ENCODE results near the gene COL17A1. TPM values are rescaled to one million over a fixed set of nuclear protein-coding genes. Genes with fewer than 3 reads are reported as not detected.
A peak's percentile ranks its signal among the peaks of the same experiment; 100 is the strongest.

Gene COL17A1
- 0.43 TPM for total RNA-seq
- long read RNA-seq = 0 reads

DNA sequence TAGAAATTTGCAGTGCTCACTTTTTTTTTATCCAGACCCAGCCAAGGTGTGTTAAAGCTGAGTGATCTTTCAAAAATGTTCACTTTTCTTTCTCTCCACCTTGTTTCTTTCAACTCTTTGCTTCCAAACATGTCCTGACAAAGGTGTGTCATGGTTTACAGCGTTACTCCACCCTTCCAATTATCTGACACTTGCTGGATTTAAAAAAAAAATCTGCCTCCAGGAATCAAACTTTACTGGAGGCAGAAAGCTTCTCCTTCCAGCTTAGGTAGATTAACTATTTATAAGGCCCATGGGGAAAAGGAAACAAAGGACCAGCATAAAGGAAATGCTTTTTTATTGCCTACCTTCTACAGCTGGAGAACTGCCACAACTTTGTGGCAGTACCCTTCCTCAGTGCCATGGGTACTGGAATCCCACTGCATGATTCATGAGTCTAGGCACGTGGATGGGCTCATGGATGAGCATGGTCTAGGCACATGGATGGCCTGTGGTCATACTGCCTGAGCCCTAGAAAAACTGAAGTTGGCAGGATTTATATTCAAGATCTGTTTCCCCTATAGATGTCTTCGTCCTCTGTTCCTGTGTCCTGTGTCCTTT is at the start of gene COL17A1:
Gene COL17A1 (minus strand): TSS at position 80 of the 600 bp plus-strand sequence. CDS start 5,207 bp downstream, outside the sequence.
- DNase-seq (ENCODE audit: missing footprints) (no peak), ATAC-seq (no peak)
- intact Hi-C loops (cut with DNase I) = no loop called here

DNA sequence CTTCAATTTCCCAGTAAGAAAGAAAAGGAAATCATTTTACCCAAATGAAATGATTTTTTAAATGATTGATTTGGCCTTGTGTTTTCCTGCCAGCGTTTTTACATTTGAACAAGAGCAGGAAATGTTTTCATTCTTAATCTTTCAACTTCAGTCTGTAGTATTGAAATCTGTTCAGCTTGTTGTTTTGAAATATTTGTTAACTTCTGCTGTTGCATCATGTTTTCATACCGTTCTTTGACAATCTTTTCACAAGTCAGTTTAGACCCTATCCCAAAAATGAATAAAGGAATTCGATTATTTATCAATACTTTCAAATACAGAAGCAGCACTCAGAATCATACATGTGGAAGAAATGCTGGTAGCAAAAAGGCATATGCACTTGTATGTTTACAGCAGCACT is 44.4 kb upstream of the COL17A1 start:
- ATAC-seq (no peak), DNase-seq (ENCODE audit: missing footprints) (no peak)
- intact Hi-C loops (cut with DNase I) = no loop called here

DNA sequence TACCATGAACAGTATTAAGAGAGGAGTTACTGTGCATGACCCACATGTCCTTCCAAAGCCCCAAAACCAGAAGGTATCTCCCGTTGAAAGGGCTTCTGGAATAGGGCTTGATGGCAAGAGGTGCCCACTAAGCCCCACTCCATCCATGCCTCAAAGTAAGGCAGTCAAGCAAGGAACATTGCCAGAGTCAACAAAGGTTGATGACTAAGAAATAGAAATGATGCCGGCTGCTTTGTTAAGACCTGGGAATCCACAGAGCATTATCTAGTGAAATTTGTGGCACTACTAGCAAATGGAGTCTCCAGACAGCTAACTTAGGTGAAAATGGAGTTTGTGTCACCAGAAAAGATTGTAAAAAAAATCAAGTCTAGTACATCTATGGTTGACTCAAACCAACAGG is 42.5 kb upstream of the COL17A1 start:
- DNase-seq (ENCODE audit: missing footprints) = no peak
- intact Hi-C loops (cut with DNase I) = loop anchor here (10.0 kb wide), 1 partner anchor 127 kb away; the partner anchor contains the start of gene GSTO1
- ATAC-seq = no peak

DNA sequence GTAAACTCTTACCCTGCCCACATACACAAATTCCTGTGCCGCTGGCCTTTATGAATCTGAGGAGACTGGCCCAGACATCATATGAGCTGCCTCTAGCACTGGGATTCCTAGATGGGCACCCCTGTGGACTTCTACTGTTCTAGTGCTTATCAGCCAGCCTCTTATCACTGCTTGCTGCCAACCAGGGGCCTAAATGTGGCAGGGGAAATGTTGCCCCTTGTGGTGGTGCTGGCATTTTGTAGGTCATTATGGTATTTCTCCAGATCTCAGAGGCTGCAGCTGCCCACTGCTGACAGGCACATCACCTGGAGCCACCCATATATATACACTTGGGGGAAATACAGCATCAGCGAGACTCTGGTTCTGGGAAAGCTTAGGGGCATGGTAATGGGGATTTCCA is 41.7 kb upstream of the COL17A1 start:
- DNase-seq (ENCODE audit: missing footprints) = no peak
- intact Hi-C loops (cut with DNase I) = loop anchor here (10.0 kb wide), 1 partner anchor 127 kb away; the partner anchor contains the start of gene GSTO1
- ATAC-seq = no peak

DNA sequence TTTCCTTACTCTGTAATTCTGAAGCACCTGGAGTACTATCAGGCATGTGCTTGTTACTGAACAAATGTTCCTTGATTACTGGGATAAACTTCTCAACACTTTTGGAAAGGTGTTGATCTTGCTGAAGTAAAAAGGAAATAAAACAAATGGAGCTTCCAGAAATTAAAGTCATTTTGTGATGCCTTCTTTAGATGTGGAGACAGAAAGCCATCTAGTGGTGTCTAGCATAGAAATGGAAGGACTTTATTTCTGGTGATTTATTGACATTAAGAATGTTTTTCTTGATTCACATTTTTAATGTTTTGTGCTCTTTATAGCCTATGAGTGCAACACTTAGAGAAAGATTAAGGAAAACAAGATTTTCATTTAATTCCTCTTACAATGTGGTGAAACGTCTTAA is 37.7 kb upstream of the COL17A1 start:
- DNase-seq (ENCODE audit: missing footprints) = no peak
- ATAC-seq = no peak
- intact Hi-C loops (cut with DNase I) = loop anchor here (5.0 to 10.0 kb wide), 6 partner anchors 46 to 206 kb away; partner anchors contain the start of genes GSTO1, SLK and STN1

DNA sequence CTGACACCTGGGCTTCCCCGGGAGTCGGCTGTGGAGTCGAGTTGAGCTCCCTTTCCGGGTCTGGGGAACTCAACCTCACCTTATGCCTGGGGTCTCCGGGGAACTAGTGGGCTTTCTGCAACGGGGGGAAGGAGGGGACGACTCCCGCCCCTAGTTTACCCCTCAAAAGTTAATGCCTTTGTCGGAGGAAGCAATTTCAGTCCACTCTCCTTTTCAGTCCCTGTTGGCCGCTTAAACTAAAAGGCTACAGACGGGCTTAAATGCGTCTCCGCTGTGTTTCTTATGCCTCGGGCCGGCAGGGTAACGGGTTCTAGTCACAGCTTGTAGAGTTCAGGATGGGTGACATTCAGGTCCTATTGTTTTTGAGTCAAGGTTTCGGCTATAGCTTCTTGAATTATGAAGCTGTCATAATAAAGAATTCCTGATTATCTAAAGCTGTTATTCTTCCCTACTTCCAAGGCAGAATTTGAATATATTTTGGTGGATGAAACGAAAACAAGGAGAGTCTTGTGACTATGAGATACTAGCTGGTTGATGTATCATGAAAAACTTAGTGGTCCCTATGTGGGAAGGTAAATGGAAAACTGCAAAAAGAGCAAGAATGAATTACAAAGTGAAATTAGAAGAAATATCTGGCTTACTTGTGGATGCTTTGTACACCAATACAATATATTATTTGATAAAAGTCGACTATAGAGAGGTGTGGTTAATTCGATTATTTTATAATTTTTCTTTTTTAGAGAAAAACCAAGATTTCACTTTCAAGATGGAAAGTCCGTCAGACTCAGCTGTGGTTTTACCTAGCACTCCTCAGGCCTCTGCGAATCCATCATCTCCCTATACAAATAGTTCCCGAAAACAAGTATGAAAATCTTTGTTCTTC is 36.8 kb upstream of the COL17A1 start:
- intact Hi-C loops (cut with DNase I) = loop anchor here (5.0 to 10.0 kb wide), 6 partner anchors 45 to 205 kb away; partner anchors contain the start of genes GSTO1, SLK and STN1
- ATAC-seq (no peak), DNase-seq (ENCODE audit: missing footprints) (peak; percentile 63)

DNA sequence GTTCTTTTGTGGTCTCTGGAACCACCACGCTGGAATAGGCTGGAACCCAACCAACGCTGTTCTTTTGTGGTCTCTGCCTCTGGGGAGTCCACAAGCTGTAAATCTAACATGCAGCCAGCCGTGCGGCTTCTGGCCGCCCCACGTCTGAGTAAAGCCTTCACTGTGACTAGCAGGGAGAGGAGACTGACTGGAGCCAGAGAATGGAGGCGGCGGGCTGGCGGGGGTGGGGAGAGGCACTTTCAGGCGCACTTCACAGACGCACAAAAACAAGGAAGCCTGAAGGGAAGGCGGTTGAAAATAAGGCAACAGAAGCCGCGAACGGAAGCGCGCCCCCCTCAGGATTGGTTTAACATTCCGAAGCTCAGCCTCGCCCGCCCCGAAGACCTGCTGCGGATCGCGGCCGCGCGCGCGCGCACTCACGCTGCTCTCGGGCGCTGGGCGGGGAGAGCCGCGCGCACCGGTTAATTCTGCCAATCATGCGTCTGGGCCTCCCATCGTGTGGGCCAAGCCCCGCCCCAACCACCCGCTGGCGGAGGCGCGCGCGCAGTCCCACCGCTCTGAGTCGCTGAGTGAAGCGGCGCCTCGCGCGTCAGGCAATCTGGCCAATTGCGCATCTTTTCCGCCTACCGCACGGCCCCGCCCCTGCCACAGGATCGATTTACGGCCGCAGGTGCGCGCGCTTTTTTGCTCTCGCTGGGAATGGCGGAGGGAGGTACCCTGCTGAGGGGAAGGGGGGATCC is 36.0 kb upstream of the COL17A1 start, which contains the start of gene SFR1:
Gene SFR1 (plus strand): TSS at position 687 of the 740 bp plus-strand sequence. CDS start 13 bp downstream, at position 700.
- ATAC-seq (peak; percentile 97), DNase-seq (ENCODE audit: missing footprints) (peak; percentile 99)
- intact Hi-C loops (cut with DNase I) = loop anchor here (2.0 to 10.0 kb wide), 7 partner anchors 44 to 233 kb away; partner anchors contain the start of genes GSTO1, SLK and STN1

DNA sequence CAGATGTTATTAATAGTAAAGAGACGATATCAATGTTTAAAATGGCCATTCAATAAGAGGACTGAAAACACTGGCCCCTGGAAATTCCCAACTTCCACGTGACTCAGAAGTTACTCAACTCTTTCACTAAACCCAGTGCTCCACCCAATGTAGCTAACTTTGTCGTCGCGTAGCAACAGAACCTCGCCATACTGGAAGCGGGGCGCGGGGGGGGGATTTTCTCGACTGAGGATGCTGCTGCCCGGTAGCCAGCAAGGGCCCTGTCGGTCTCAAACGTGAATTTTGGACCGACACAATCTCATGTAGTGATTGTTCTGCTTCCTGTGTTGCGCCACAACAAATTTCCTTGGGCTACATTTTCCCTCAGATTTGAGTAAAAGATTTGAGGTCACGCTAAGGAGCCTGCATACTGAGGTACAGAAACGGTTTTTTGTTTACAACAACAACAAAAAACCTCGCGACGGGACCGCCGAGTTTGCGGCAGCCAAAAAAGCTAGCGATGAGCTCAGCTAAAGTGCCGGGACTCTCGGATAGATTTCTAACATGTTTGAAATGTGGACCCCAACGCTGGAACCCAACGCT is 35.3 kb upstream of the COL17A1 start:
- ATAC-seq = peak; percentile 77
- intact Hi-C loops (cut with DNase I) = loop anchor here (2.0 to 10.0 kb wide), 7 partner anchors 44 to 232 kb away; partner anchors contain the start of genes GSTO1, SLK and STN1
- DNase-seq (ENCODE audit: missing footprints) = peak; percentile 94

DNA sequence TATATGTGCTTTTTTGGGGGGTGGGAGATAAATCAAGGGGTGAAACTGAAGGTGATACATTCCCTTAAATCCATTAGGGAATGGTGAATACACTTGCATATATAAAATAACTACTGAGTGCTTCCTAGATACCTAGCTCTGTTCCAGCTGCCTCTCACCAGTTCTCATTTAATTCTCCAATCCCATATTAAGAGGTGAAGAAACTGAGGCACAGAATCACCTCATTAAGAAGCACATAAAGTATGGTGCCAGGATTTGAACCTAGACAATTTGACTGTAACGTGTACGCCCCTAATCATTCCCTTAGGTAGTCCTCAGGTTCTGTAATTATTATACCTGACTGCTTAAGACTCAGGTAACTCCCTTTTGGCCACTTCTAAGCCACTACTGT is 34.8 kb upstream of the COL17A1 start:
- ATAC-seq (no peak), DNase-seq (ENCODE audit: missing footprints) (no peak)
- intact Hi-C loops (cut with DNase I) = loop anchor here (2.0 to 10.0 kb wide), 7 partner anchors 43 to 232 kb away; partner anchors contain the start of genes GSTO1, SLK and STN1

DNA sequence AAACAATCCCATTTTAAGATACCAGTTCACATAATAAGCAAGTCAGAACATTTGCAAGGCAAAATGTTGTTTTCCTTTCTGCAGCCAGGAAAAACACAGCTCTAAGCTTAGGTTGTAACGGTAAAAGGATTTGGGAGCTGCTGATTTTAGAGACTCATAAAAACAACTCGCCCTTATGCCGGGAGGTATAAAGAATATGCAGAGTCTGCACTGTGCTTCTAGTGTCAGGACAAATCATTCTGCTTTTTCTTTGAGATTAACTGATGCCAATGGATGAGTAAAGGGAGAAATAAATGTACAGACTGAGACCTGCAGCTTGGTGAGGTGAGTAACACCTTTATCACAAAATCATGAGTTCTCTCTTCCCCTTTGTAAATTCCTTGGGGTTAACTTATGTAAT is 34.3 kb upstream of the COL17A1 start:
- DNase-seq (ENCODE audit: missing footprints) = no peak
- intact Hi-C loops (cut with DNase I) = loop anchor here (2.0 to 10.0 kb wide), 7 partner anchors 43 to 231 kb away; partner anchors contain the start of genes GSTO1, SLK and STN1
- no peak for ATAC-seq

DNA sequence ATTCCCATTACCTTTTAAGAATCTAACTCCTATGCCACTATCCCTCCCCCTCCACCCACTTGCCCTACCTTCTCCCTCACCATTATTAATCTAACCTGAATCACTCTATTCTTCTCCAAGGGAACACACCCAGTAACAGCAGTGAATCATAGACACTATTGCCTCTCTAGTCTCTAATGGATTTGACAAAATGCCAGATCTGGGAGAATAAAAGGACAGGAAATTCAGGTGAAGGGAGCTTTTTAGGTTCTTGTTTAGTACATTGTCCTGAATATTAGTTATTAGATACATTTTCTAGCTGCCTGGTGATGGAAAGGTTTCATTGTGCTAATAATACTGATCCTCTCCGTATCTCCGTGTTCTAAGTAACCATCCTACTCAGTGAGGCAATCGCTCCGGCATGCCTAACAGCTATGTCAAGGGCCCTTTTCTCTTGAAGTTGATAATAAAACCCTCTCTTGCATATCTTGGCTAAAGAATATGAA is 32.2 kb upstream of the COL17A1 start:
- intact Hi-C loops (cut with DNase I) = no loop called here
- DNase-seq (ENCODE audit: missing footprints) (no peak), ATAC-seq (no peak)

DNA sequence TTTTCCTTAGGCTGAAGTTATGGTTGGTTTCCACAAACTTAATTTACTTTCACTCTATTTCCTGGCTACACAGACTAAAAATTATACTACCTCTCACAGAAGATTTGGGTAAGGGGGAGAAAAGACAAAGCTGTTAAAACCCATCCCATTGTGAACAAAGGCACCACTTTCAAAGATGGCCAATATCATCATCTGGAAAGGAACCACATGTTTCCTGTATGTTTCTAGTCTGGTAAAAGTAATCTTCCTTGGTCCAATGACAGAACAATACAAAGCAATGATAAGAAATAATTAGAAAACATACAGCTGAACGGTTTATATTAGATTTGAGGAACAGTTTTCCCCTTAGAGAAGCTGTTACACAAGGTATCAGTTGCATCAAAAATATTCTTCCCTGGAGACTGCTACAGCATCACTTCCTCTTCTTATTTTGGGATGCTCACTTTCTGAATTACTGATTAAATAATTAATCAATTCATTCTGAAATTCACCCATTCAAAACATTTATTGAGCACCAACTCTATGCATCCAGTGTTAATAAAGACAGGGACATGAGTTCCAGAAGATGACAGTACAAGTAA is 27.8 kb upstream of the COL17A1 start:
- no peak for DNase-seq (ENCODE audit: missing footprints)

DNA sequence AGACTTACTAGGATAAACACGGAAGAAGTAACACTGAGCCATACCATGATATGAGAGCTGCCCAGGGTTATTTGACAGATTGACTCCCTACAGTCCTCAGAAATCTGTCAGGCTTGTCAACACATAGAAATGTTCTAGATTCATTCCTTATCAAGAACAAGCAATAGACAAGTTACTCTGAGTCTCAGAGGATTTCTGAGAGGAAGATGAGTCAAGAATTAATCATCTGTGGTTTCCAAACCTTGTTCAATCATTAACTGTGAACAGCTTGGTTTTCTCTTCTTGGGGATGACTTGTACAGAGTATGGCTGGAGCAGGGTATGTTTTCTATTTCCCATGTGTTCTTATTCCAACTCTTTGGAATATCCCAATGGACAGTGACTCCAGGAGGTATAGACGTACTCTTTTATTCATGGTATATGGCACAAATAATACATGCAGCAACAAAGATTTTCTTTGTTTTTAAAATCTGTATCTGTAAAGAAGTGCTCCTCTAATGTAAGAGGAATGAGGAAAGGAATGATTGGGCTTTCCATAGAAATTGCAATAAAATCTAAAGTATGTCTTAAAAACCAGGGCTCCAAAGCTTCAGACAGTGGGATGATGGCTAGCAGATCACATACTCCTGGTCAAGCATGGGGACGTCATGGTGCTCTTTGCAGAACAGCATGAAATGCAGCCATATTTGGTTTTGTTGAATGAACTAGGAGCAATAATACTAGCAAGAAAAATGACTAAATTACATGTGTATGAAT is 24.4 kb upstream of the COL17A1 start:
- no peak for DNase-seq (ENCODE audit: missing footprints)
- intact Hi-C loops (cut with DNase I) = no loop called here
- ATAC-seq = no peak

More for the DNA sequence above, 27.8 kb upstream of the COL17A1 start:
- intact Hi-C loops (cut with DNase I) = no loop called here
- no peak for ATAC-seq

DNA sequence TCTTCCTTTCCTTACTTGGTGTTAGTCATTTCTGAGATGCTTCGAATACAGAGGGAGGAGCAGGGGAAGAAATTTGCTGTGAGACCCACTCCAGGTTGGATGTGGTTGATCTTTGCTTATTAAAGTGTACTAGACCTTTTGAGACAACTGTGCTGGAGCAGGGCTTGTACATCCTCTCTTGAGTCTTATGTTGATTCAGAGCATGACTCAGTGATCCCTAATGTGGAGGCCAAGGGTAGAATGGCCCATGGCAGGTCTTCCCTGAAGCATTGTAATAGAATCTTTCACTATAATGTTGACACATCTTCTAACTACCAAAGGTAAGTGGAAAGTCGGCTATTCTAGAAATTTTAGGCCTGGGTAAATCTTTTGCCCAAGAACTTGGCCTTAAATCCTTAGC is 19.2 kb upstream of the COL17A1 start:
- intact Hi-C loops (cut with DNase I) = no loop called here
- DNase-seq (ENCODE audit: missing footprints) (no peak), ATAC-seq (no peak)

DNA sequence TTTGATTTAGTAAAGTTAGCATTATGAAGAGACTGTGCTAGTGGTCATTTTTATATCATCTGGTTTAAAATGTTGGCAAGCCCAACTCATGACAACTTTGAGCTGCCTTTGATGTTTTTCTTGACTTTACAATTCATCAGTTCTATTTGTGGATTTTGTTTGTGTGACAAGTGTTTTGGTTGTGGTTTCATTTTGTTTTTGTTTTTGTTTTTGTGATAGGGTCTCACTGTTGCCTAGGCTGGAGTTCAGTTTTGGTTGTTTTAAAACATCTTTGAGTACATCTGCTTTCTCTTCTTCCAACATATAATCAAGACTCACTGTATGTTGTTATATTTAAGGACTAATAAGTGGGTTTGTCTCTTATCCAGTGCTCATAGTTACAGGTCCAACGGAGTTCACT is 18.7 kb upstream of the COL17A1 start:
- no peak for ATAC-seq
- intact Hi-C loops (cut with DNase I) = no loop called here
- no peak for DNase-seq (ENCODE audit: missing footprints)

DNA sequence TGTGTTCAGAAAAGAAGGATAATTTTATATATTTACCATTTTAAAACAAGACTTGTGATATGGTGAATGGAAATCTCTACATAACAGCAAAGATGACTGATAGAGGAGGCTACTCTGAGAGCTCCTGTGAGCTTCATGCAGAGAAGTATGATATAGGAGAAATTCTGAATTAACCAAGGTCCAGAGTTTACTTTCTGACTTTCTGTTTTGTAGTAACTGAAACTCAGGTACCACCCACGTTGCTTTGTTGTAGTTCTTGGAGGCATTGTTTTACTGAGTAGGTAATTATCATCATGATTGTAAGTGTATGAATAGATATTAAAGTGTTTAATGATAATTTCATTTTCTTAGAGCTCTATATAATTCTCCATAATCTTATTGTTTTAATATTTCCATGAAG is 18.3 kb upstream of the COL17A1 start:
- intact Hi-C loops (cut with DNase I) = no loop called here
- DNase-seq (ENCODE audit: missing footprints) = no peak
- ATAC-seq = no peak

DNA sequence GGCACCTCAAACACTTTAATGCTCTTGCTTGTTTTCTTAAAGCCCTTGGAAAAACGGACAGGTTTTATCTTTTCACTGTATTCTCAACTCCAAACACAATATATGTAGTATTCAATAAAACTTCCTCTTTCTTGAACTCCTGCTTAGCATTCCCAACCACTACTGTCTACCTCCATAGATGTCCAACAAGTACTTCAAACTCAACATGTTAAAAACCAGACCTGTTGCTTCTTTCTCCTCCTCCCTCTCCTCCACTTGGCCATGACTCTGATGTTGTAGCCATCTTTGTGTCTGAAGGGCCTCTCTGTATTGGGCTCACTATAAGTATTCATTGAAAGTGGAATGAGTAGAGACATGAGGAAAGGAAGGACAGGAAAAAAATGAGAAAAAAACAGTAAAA is 16.2 kb upstream of the COL17A1 start:
- intact Hi-C loops (cut with DNase I) = no loop called here

More for the DNA sequence above, 16.2 kb upstream of the COL17A1 start:
- DNase-seq (ENCODE audit: missing footprints) (no peak), ATAC-seq (no peak)

Measured in Right ventricle myocardium inferior (tissue), 1 donor.